GM18870 (cell line): ENCODE results near the gene COL27A1.

Source experiments
- ATAC-seq: cut with Tn5 transposase; IDR thresholded peaks from one replicate; pipeline ENCODE4 v1.9.1; 2021; ENCODE audit warnings: moderate library complexity; ENCODE audit not compliant: unreplicated experiment

COL27A1 gene

GRCh38 chr9:114238891-114239875 lies 83.8 kb downstream of the COL27A1 start:
- no peak for ATAC-seq

- no peak for ATAC-seq
Observed at GRCh38 chr9:114240216-114240615, 84.9 kb downstream of the COL27A1 start.

GRCh38 chr9:114240647-114241558 lies 85.6 kb downstream of the COL27A1 start:
- no peak for ATAC-seq

- no peak for ATAC-seq
Observed at GRCh38 chr9:114242837-114243236, 87.5 kb downstream of the COL27A1 start.

GRCh38 chr9:114243240-114243639 lies 87.9 kb downstream of the COL27A1 start:
- ATAC-seq: no peak

GRCh38 chr9:114244570-114244969 lies 89.2 kb downstream of the COL27A1 start:
- ATAC-seq: no peak

- ATAC-seq: no peak
Observed at GRCh38 chr9:114246558-114246957, 91.2 kb downstream of the COL27A1 start.

GRCh38 chr9:114247077-114247476 lies 91.7 kb downstream of the COL27A1 start:
- ATAC-seq: no peak

GRCh38 chr9:114247491-114247890 lies 92.2 kb downstream of the COL27A1 start:
- no peak for ATAC-seq

- ATAC-seq: no peak
Observed at GRCh38 chr9:114248299-114248707, 93.0 kb downstream of the COL27A1 start.

- ATAC-seq: no peak
Observed at GRCh38 chr9:114249424-114250234, 94.3 kb downstream of the COL27A1 start.

- ATAC-seq: no peak
Observed at GRCh38 chr9:114250235-114250568, 94.9 kb downstream of the COL27A1 start.

GRCh38 chr9:114250648-114251047 lies 95.3 kb downstream of the COL27A1 start:
- no peak for ATAC-seq

- no peak for ATAC-seq
Observed at GRCh38 chr9:114252394-114252793, 97.1 kb downstream of the COL27A1 start.

- no peak for ATAC-seq
Observed at GRCh38 chr9:114256827-114257328, 101.5 kb downstream of the COL27A1 start.

- ATAC-seq: no peak
Observed at GRCh38 chr9:114258218-114258617, 102.9 kb downstream of the COL27A1 start.

- ATAC-seq: no peak
Observed at GRCh38 chr9:114258866-114259797, 103.8 kb downstream of the COL27A1 start.

- no peak for ATAC-seq
Observed at GRCh38 chr9:114259798-114260523, 104.6 kb downstream of the COL27A1 start.

GRCh38 chr9:114261026-114261425 lies 105.7 kb downstream of the COL27A1 start:
- no peak for ATAC-seq
